ENCODE results near the gene AUP1.
A peak's percentile ranks its signal among the peaks of the same experiment; 100 is the strongest.

Gene AUP1

GRCh38 chr2:74502147-74502719, 27.3 kb downstream of the AUP1 start:
- H3K36me3 Mint-ChIP-seq, result peaks cover 24% of the 10 kb centered on the region
- H3K4me1 Mint-ChIP-seq, result peaks cover 81% of the 10 kb centered on the region
- no peaks in the 10 kb centered on the region for H3K9me3 Mint-ChIP-seq
- H3K27me3 Mint-ChIP-seq, result peaks cover 62% of the 10 kb centered on the region
- peak overlapping the region; percentile 80 for H3K27ac Mint-ChIP-seq
- no peak for ATAC-seq
- peak overlapping the region; percentile 76 for H3K4me3 Mint-ChIP-seq

GRCh38 chr2:74501335-74502071, 28.0 kb downstream of the AUP1 start:
- peaks cover 62% of the 10 kb centered on the region for H3K27me3 Mint-ChIP-seq
- no peak overlapping the region for H3K27ac Mint-ChIP-seq
- H3K9me3 Mint-ChIP-seq, result no peaks in the 10 kb centered on the region
- peaks cover 74% of the 10 kb centered on the region for H3K4me1 Mint-ChIP-seq
- H3K4me3 Mint-ChIP-seq, result peak overlapping the region; percentile 55
- no peak for ATAC-seq
- peaks cover 21% of the 10 kb centered on the region for H3K36me3 Mint-ChIP-seq

DNA sequence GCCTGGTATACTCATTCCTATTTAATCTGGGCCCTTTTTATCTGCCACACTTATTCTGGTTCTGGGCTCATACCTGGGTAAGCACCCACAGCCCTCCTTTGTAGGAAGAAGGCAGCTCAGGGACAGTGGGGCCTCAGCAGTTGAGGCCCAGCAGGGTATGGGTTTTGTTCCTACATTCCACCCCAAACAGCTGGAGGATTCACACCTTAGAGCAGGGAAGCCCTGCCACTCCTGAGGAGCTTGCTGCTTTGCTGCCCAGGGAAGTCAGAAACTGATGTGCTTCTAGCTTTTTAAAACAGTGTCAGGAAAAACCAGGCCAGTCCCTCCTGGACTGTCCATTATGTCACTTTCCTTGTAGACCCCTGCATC, 28.9 kb downstream of the AUP1 start:
- Mint-ChIP-seq H3K27ac (no peak overlapping the region), H3K36me3 (peaks cover 15% of the 10 kb centered on the region), H3K27me3 (peaks cover 62% of the 10 kb centered on the region), H3K4me1 (peaks cover 67% of the 10 kb centered on the region), H3K9me3 (no peaks in the 10 kb centered on the region), H3K4me3 (no peak overlapping the region)
- ATAC-seq, result no peak

GRCh38 chr2:74499940-74500577, 29.4 kb downstream of the AUP1 start:
- H3K4me1 Mint-ChIP-seq, result peaks cover 62% of the 10 kb centered on the region
- no peaks in the 10 kb centered on the region for H3K9me3 Mint-ChIP-seq
- H3K27me3 Mint-ChIP-seq, result peaks cover 62% of the 10 kb centered on the region
- ATAC-seq, result no peak
- no peak overlapping the region for H3K4me3 Mint-ChIP-seq
- no peak overlapping the region for H3K27ac Mint-ChIP-seq
- H3K36me3 Mint-ChIP-seq, result peaks cover 10% of the 10 kb centered on the region

DNA sequence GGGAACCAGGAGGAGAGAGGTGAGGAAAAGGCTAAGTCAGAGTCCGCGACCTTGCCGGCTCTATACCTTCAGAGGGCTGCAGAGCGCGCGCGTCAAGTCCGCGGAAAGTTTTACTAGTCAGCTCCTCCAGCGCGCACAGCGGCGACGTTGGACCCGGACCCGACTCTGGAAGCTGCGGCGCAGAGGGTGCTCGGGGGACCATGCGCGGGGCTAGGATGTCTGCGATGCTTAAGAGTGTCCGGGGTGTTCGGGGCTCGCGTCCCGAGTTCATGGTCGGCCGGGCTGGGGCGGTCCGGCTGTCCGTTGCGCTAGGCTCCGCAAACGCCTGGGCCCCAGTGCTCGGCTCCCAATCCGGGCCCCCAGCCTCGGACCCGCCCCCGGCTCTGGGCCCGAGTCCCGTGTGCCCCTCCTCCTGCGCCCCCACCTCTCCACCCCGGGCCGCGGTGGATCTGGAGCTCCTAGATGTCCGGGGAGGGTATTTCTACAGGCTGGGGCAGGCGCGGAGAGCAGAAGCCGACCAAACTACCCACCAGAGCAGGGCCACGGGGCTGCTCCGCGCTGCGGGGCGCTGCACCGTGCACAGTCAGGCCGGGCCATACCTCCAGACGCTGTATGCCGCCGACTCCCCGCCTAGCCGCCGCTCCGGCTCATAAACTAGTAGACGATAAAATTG, 30.1 kb downstream of the AUP1 start, which contains the start of gene LBX2:
TSS of gene LBX2 (minus strand) at position 337 of the 673 bp plus-strand sequence. CDS start at position 271, 66 bp downstream.
- Mint-ChIP-seq H3K9me3 (no peaks in the 10 kb centered on the region), H3K36me3 (peaks cover 4% of the 10 kb centered on the region), H3K27me3 (peaks cover 56% of the 10 kb centered on the region), H3K27ac (peak within 1 kb of the TSS; percentile 2), H3K4me3 (peak within 1 kb of the TSS; percentile 74), H3K4me1 (peaks cover 56% of the 10 kb centered on the region)
- ATAC-seq, result no peak

GRCh38 chr2:74498500-74499266, 30.8 kb downstream of the AUP1 start:
- Mint-ChIP-seq H3K4me3 (peak overlapping the region; percentile 74), H3K27ac (peak overlapping the region; percentile 2), H3K4me1 (peaks cover 49% of the 10 kb centered on the region), H3K27me3 (peaks cover 50% of the 10 kb centered on the region), H3K36me3 (peaks cover 8% of the 10 kb centered on the region), H3K9me3 (no peaks in the 10 kb centered on the region)
- ATAC-seq, result peak; percentile 41

GRCh38 chr2:74497777-74498499, 31.6 kb downstream of the AUP1 start:
- ATAC-seq, result peak; percentile 37
- Mint-ChIP-seq H3K27me3 (peaks cover 50% of the 10 kb centered on the region), H3K4me1 (peaks cover 44% of the 10 kb centered on the region), H3K36me3 (peaks cover 15% of the 10 kb centered on the region), H3K27ac (peak overlapping the region; percentile 2), H3K4me3 (peak overlapping the region; percentile 74), H3K9me3 (no peaks in the 10 kb centered on the region)

DNA sequence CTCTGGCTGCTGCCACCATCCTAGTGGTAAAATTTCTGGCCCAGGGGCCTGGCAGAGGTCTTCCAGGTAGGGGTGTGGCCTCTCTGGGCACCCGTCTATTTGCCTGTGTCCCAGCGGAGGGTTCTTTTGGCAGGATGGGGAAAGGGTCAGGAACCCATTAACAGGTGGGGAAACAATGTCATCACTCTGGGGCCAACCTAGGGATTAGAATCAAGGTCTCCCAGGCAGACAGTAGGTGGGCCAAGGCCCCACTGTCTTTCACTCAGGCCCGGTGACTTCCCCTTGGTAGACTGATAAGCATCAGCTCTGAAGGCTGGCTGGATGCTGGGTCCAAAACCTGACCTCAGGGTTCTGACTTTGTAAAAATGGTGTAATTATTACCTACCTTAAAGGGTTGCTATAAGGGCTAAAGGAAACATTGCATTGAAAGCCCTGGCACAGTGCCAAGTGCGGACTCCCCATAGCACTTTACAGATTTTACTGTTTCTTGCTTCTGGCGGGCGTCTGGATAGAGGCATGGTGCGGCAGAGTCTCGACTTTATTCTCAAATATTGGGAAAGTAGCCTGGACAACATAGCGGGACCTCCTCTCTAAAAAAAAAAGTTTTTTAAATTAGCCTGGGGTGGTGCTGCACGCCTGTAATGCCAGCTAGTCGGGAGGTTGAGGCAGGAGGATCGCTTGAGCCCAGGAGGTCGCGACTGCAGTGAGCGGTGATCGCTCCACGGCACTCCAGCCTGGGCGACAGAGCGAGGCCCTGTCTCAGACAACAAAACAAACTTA, 32.3 kb downstream of the AUP1 start:
- no peak for ATAC-seq

DNA sequence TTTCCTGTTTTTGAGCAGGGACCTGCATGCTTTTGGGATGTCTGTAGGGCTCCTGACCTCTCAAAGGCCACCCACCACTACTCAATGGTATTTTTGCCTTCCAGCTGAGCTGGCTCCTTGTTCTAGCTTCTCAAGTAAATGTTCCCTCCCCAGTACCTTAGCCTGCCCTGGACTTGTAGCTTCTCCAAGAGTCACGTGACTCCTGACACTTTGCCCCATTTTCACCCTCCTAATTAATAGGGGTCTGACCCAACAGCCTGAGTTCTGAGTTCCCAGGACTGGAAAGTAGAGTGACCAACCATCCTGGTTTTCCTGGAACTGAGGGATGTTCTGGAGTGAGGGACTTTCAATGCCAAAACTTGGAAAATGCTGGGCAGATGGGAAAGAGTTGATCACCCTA, 34.1 kb downstream of the AUP1 start:
- Mint-ChIP-seq H3K27me3 (peaks cover 32% of the 10 kb centered on the region), H3K4me1 (peaks cover 28% of the 10 kb centered on the region), H3K27ac (no peak overlapping the region), H3K36me3 (peaks cover 39% of the 10 kb centered on the region), H3K9me3 (no peaks in the 10 kb centered on the region), H3K4me3 (no peak overlapping the region)
- no peak for ATAC-seq

More for the DNA sequence above, 32.3 kb downstream of the AUP1 start:
- H3K4me1 Mint-ChIP-seq, result peaks cover 37% of the 10 kb centered on the region
- no peaks in the 10 kb centered on the region for H3K9me3 Mint-ChIP-seq
- peaks cover 48% of the 10 kb centered on the region for H3K27me3 Mint-ChIP-seq
- peaks cover 23% of the 10 kb centered on the region for H3K36me3 Mint-ChIP-seq
- peak overlapping the region; percentile 2 for H3K27ac Mint-ChIP-seq
- H3K4me3 Mint-ChIP-seq, result peak overlapping the region; percentile 74

GRCh38 chr2:74493546-74493945, 36.0 kb downstream of the AUP1 start:
- no peak overlapping the region for H3K27ac Mint-ChIP-seq
- H3K27me3 Mint-ChIP-seq, result peaks cover 13% of the 10 kb centered on the region
- peaks cover 12% of the 10 kb centered on the region for H3K4me1 Mint-ChIP-seq
- H3K36me3 Mint-ChIP-seq, result peaks cover 53% of the 10 kb centered on the region
- no peaks in the 10 kb centered on the region for H3K9me3 Mint-ChIP-seq
- H3K4me3 Mint-ChIP-seq, result no peak overlapping the region
- no peak for ATAC-seq

GRCh38 chr2:74491648-74492544, 37.6 kb downstream of the AUP1 start:
- no peak for ATAC-seq
- H3K27ac Mint-ChIP-seq, result no peak overlapping the region
- H3K4me1 Mint-ChIP-seq, result no peaks in the 10 kb centered on the region
- H3K4me3 Mint-ChIP-seq, result no peak overlapping the region
- peaks cover 55% of the 10 kb centered on the region for H3K36me3 Mint-ChIP-seq
- H3K27me3 Mint-ChIP-seq, result no peaks in the 10 kb centered on the region
- no peaks in the 10 kb centered on the region for H3K9me3 Mint-ChIP-seq

- Mint-ChIP-seq H3K27ac (no peak overlapping the region), H3K4me1 (no peaks in the 10 kb centered on the region), H3K27me3 (no peaks in the 10 kb centered on the region), H3K36me3 (peaks cover 65% of the 10 kb centered on the region), H3K9me3 (no peaks in the 10 kb centered on the region), H3K4me3 (no peak overlapping the region)
- ATAC-seq, result no peak
These were observed 39.6 kb downstream of the AUP1 start for GRCh38 chr2:74489906-74490305.

Data from stimulated activated memory B cell treated with anti-CD40 and anti-IgM and Interleukin-4, amounts not matched to agents 10 μg/mL and 1 μg/mL and 100 μg/mL, for 72 hours (primary cell).